ENCODE data around the gene MED25.

The MED25 gene

GRCh38 chr19:49845414-49845813 lies 27.3 kb downstream of the MED25 start:
- no peak for DNase-seq

- no peak for DNase-seq
These were observed 28.3 kb downstream of the MED25 start for GRCh38 chr19:49846408-49846807.

- no peak for DNase-seq
These were observed 29.9 kb downstream of the MED25 start for GRCh38 chr19:49847731-49848696.

- DNase-seq: no peak
These were observed 30.8 kb downstream of the MED25 start for GRCh38 chr19:49848938-49849337.

GRCh38 chr19:49849433-49850220 lies 31.5 kb downstream of the MED25 start:
- DNase-seq: no peak

GRCh38 chr19:49850221-49850486 lies 32.1 kb downstream of the MED25 start:
- DNase-seq: no peak

GRCh38 chr19:49850487-49851342 lies 32.6 kb downstream of the MED25 start, which contains the start of gene PTOV1:
PTOV1 (plus strand) TSS chr19:49851159.
- peak; percentile 93 for DNase-seq

GRCh38 chr19:49851456-49852259 lies 33.6 kb downstream of the MED25 start:
- DNase-seq: peak; percentile 85

GRCh38 chr19:49852631-49853126 lies 34.6 kb downstream of the MED25 start:
- DNase-seq: no peak

GRCh38 chr19:49853852-49854377 lies 35.8 kb downstream of the MED25 start:
- DNase-seq: no peak

GRCh38 chr19:49854378-49855263 lies 36.5 kb downstream of the MED25 start:
- no peak for DNase-seq

- DNase-seq: no peak
These were observed 37.2 kb downstream of the MED25 start for GRCh38 chr19:49855277-49855675.

GRCh38 chr19:49855676-49856573 lies 37.8 kb downstream of the MED25 start:
- DNase-seq: no peak

GRCh38 chr19:49856574-49857021 lies 38.5 kb downstream of the MED25 start:
- DNase-seq: no peak

- DNase-seq: no peak
These were observed 39.2 kb downstream of the MED25 start for GRCh38 chr19:49857061-49857837.

- DNase-seq: no peak
These were observed 39.7 kb downstream of the MED25 start for GRCh38 chr19:49857838-49858087.

GRCh38 chr19:49858088-49858985 lies 40.2 kb downstream of the MED25 start:
- no peak for DNase-seq

All from right forelimb (tissue), 1 donor.